Activated T-helper 1 cell treated with Interleukin-2 at 50 U/mL for 16 hours (primary cell): ENCODE measurements around the gene LILRB1.
"Not testable (repeated sequence)": the region's sequence is repeated elsewhere in the genome, so short reads cannot be mapped to it uniquely, and the experiment has no call there.

Experiments
- DNase-seq: peaks from one replicate; pipeline ENCODE4 v3.0.0-alpha.2; 2020; ENCODE audit warnings: low read depth

LILRB1 gene

GRCh38 chr19:54662730-54663129 is 32.4 kb downstream of the LILRB1 start, which contains the start of gene LILRB4:
Gene LILRB4 (plus strand): TSS chr19:54662985. CDS start chr19:54663034, 49 bp downstream.
- no peak for DNase-seq

GRCh38 chr19:54665530-54665929 is 35.2 kb downstream of the LILRB1 start:
- no peak for DNase-seq

GRCh38 chr19:54667217-54667616 is 36.9 kb downstream of the LILRB1 start:
- no peak for DNase-seq

- DNase-seq: no peak
Observed at GRCh38 chr19:54668353-54668752, 38.1 kb downstream of the LILRB1 start.

GRCh38 chr19:54670576-54671357 is 40.5 kb downstream of the LILRB1 start:
- DNase-seq: no peak

- DNase-seq: no peak
Observed at GRCh38 chr19:54673222-54673621, 42.9 kb downstream of the LILRB1 start.

- no peak for DNase-seq
Observed at GRCh38 chr19:54674021-54674617, 43.8 kb downstream of the LILRB1 start.

- DNase-seq: not testable (repeated sequence)
Observed at GRCh38 chr19:54676210-54676834, 46.0 kb downstream of the LILRB1 start.

- DNase-seq: no peak
Observed at GRCh38 chr19:54677217-54677616, 46.9 kb downstream of the LILRB1 start.

GRCh38 chr19:54681596-54681995 is 51.3 kb downstream of the LILRB1 start:
- DNase-seq: not testable (repeated sequence)

- DNase-seq: no peak
Observed at GRCh38 chr19:54682306-54682856, 52.1 kb downstream of the LILRB1 start.

- DNase-seq: no peak
Observed at GRCh38 chr19:54684527-54684926, 54.2 kb downstream of the LILRB1 start.
